ENCODE measurements around the gene ZNF416.

Gene ZNF416

DNA sequence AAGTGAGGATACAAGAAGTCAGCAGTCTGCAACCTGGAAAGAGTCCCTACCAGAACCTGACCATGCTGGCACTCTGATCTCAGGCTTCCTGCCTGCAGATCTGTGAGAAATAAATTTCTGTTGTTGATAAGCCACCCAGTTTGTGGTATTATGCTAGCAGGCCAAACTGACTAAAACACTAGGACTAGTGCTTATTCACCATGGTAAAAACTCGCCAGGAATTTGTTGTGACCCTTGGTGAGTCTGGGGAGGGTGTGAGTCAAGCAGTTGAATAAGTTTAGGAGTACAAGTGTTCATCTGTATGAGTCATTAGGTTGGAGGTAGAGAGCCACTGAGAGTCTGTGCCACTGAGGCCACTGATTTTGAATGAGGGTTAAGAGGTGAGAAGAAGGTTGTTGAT is 8.8 kb upstream of the ZNF416 start:
- H3K4me3 ChIP-seq (ENCODE audit: low read depth, low read length): no peak overlapping the region
- DNase-seq (ENCODE audit: low read depth): no peak
- TF ChIP-seq POLR2A (IDR thresholded peaks at IDR 0.05; ENCODE audit: extremely low read depth, insufficient read length): no peak
- no peak for TF ChIP-seq CTCF (IDR thresholded peaks at IDR 0.05; ENCODE audit: low read depth, low read length)
- TF ChIP-seq MYC (IDR thresholded peaks at IDR 0.05; ENCODE audit: low read depth, low read length): no peak
- TF ChIP-seq, protein P1, sequence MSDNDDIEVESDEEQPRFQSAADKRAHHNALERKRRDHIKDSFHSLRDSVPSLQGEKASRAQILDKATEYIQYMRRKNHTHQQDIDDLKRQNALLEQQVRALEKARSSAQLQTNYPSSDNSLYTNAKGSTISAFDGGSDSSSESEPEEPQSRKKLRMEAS (IDR thresholded peaks at IDR 0.05; ENCODE audit: low read depth, low read length): no peak

- no peak for TF ChIP-seq POLR2A (IDR thresholded peaks at IDR 0.05; ENCODE audit: extremely low read depth, insufficient read length)
- peak within 1 kb of the TSS; percentile 65 for H3K4me3 ChIP-seq (ENCODE audit: low read depth, low read length)
- peak; percentile 84 for DNase-seq (ENCODE audit: low read depth)
Observed at GRCh38 chr19:57583521-57584416, 5.1 kb upstream of the ZNF416 start, which contains the start of gene ZIK1. Gene ZIK1 (plus strand): TSS chr19:57584145. CDS start chr19:57584357, 212 bp downstream.

- no peak for DNase-seq (ENCODE audit: low read depth)
- TF ChIP-seq MYC (IDR thresholded peaks at IDR 0.05; ENCODE audit: low read depth, low read length) (no peak), CTCF (IDR thresholded peaks at IDR 0.05; ENCODE audit: low read depth, low read length) (no peak), POLR2A (IDR thresholded peaks at IDR 0.05; ENCODE audit: extremely low read depth, insufficient read length) (no peak)
- TF ChIP-seq, protein P1 (IDR thresholded peaks at IDR 0.05; ENCODE audit: low read depth, low read length): no peak
- H3K4me3 ChIP-seq (ENCODE audit: low read depth, low read length): no peak overlapping the region
Observed at GRCh38 chr19:57583104-57583520, 4.4 kb upstream of the ZNF416 start.

GRCh38 chr19:57576661-57577060 is 2.0 kb downstream of the ZNF416 start:
- no peak overlapping the region for H3K4me3 ChIP-seq (ENCODE audit: low read depth, low read length)
- DNase-seq (ENCODE audit: low read depth): no peak
- TF ChIP-seq POLR2A (IDR thresholded peaks at IDR 0.05; ENCODE audit: extremely low read depth, insufficient read length) (no peak), CTCF (IDR thresholded peaks at IDR 0.05; ENCODE audit: low read depth, low read length) (no peak), MYC (IDR thresholded peaks at IDR 0.05; ENCODE audit: low read depth, low read length) (no peak)
- TF ChIP-seq, protein P1 (IDR thresholded peaks at IDR 0.05; ENCODE audit: low read depth, low read length): no peak

- DNase-seq (ENCODE audit: low read depth): no peak
- no peak for TF ChIP-seq POLR2A (IDR thresholded peaks at IDR 0.05; ENCODE audit: extremely low read depth, insufficient read length)
- TF ChIP-seq, protein P1 (IDR thresholded peaks at IDR 0.05; ENCODE audit: low read depth, low read length): no peak
- no peak for TF ChIP-seq CTCF (IDR thresholded peaks at IDR 0.05; ENCODE audit: low read depth, low read length)
- TF ChIP-seq MYC (IDR thresholded peaks at IDR 0.05; ENCODE audit: low read depth, low read length): no peak
- H3K4me3 ChIP-seq (ENCODE audit: low read depth, low read length): no peak overlapping the region
Observed at GRCh38 chr19:57572415-57572947, 6.2 kb downstream of the ZNF416 start.

DNA sequence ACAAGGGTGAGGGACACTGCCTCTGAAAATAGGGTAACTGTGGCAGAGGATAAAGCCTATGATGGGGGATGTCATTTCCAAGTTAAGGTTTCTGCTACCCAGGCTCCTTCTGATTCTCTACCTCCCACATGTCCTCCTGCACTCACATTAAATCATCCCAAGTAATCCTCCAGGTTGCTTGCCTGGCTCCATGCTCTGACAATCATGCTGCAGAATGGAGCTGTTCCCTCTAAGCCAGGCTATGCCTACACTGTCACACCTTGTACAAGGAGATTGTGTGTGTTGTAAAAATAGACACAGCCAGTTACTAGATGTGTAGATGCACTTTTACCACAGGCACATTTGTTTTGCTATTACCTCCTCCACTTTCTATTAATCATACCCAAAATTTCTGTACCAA is 8.0 kb downstream of the ZNF416 start:
- DNase-seq (ENCODE audit: low read depth): no peak
- TF ChIP-seq CTCF (IDR thresholded peaks at IDR 0.05; ENCODE audit: low read depth, low read length) (no peak), MYC (IDR thresholded peaks at IDR 0.05; ENCODE audit: low read depth, low read length) (no peak)
- TF ChIP-seq, protein P1 (IDR thresholded peaks at IDR 0.05; ENCODE audit: low read depth, low read length): no peak

More for the DNA sequence above, 8.0 kb downstream of the ZNF416 start:
- no peak overlapping the region for H3K4me3 ChIP-seq (ENCODE audit: low read depth, low read length)

Data from NB4 (cell line).